Omental fat pad (tissue), 4 donors: ENCODE measurements around the gene TMEM255B. TPM values are rescaled to one million over a fixed set of nuclear protein-coding genes. Genes with fewer than 3 reads are reported as not detected.

Source experiments
- ATAC-seq: fragments of 150-250 bp; one replicate; pipeline ENCODE4 v1.9.1; 2016; ENCODE audit warnings: mild to moderate bottlenecking, moderate library complexity; ENCODE audit not compliant: low FRiP score
- DNase-seq: peaks from one replicate; pipeline ENCODE4 v3.0.0-alpha.2; 2019; ENCODE audit warnings: low spot score
- total RNA-seq, 4 donors: library from RNA; depleted of rRNA; stranded (reverse); fragments of >200 nt; gene quantifications; one replicate each; pipeline ENCODE4 v1.1.0, GENCODE V29; 2016
- TF ChIP-seq, protein P1 (sequence below), 3 donors: fragments of 450-650 bp; IDR thresholded peaks; one replicate each; pipeline ENCODE4 v1.5.1; 2016 to 2017; ENCODE audit warnings: antibody characterized with exemption in 3 of 3, mild to moderate bottlenecking in 3 of 3, moderate library complexity in 2 of 3

Gene TMEM255B
- total RNA-seq, 4 donors from 2014 or later = 2.7 to 19.1 (median 11.7) TPM

DNA sequence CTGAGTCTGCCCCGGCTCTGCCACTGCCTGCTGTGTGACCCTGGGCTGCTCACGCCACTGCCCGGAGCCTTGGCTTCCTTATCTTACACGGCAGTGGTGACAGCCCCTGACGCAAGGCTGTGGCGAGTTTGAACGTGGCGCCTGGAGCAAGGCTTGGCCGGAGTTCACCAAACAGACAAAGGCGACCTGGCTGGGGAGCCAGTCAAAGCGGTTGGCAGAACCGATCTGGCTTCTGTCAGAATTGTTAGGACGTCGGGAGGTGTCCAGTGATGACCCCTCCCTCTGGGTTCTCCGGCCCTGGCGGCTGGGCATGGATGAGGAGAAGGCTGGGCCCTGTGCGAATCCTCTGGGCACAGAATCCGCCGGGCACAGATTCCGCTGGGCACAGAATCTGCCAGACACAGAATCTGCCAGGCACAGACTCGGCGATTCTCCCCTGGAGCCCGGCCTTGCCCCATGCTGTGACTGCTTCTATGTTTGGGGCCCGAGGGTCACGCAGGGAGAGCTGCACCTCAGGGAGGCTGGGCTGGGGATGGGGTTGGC is 11.7 kb upstream of the TMEM255B start:
- ATAC-seq = no peak
- TF ChIP-seq, protein P1, sequence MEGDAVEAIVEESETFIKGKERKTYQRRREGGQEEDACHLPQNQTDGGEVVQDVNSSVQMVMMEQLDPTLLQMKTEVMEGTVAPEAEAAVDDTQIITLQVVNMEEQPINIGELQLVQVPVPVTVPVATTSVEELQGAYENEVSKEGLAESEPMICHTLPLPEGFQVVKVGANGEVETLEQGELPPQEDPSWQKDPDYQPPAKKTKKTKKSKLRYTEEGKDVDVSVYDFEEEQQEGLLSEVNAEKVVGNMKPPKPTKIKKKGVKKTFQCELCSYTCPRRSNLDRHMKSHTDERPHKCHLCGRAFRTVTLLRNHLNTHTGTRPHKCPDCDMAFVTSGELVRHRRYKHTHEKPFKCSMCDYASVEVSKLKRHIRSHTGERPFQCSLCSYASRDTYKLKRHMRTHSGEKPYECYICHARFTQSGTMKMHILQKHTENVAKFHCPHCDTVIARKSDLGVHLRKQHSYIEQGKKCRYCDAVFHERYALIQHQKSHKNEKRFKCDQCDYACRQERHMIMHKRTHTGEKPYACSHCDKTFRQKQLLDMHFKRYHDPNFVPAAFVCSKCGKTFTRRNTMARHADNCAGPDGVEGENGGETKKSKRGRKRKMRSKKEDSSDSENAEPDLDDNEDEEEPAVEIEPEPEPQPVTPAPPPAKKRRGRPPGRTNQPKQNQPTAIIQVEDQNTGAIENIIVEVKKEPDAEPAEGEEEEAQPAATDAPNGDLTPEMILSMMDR (IDR thresholded peaks at IDR 0.05) = no peak
- DNase-seq = no peak

- TF ChIP-seq, protein P1 (IDR thresholded peaks at IDR 0.05) = no peak
- no peak for ATAC-seq
- DNase-seq = no peak
Measured at GRCh38 chr13:113748101-113748861, 10.7 kb upstream of the TMEM255B start.

DNA sequence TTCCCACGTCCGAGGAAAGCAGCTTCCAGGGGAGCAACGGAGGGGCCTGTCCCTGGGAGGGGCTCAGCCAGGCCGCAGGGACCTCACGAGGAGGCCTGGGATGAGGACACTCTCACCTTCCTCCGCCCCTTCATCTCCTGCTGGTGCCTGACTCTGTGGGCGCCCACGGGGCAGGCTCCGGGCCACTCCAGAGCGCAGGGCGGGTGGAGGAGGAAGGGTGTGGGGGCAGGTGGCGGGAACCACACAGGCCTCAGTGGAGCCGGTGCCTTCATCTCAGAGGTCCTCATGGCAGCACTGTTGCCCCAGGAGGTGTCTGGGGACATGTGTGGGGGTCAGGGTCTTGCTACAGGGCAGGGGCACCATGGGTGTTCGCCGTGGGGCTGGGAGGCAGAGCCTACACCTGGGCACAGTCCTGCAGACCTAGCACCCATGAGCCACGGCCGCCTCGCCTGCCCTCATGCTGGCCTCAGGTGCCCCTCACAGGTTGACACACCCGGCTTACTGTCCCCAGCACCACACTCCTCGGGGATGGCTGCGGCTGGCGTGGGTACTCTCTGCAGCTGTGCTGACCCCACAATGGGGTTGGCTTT is 10.1 kb upstream of the TMEM255B start:
- DNase-seq (no peak), ATAC-seq (peak; percentile 42)
- TF ChIP-seq, protein P1 (IDR thresholded peaks at IDR 0.05) = no peak

- ATAC-seq (no peak), DNase-seq (no peak)
- TF ChIP-seq, protein P1 (IDR thresholded peaks at IDR 0.05) = no peak
Measured at GRCh38 chr13:113749507-113749906, 9.5 kb upstream of the TMEM255B start.

DNA sequence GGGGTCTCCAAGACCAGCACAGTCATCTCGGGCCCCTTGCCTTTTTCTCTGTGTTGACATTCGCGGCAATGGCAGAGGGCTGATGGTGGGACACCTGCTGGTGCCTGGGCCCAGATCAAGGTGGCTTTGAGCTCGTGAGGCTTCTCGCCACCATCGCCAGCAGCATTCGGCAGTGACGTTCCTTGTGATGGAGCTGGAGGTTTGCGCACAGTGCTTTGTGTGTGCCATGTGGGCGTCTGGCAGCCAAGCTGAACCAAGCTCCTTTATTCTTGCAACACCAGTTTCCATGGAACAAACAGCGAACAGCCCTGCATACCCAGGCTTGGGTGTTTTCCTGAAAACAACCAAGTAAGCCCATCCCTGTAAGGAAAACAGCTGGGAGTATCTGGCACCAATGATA is 9.1 kb upstream of the TMEM255B start:
- ATAC-seq (no peak), DNase-seq (no peak)
- TF ChIP-seq, protein P1 (IDR thresholded peaks at IDR 0.05) = no peak

DNA sequence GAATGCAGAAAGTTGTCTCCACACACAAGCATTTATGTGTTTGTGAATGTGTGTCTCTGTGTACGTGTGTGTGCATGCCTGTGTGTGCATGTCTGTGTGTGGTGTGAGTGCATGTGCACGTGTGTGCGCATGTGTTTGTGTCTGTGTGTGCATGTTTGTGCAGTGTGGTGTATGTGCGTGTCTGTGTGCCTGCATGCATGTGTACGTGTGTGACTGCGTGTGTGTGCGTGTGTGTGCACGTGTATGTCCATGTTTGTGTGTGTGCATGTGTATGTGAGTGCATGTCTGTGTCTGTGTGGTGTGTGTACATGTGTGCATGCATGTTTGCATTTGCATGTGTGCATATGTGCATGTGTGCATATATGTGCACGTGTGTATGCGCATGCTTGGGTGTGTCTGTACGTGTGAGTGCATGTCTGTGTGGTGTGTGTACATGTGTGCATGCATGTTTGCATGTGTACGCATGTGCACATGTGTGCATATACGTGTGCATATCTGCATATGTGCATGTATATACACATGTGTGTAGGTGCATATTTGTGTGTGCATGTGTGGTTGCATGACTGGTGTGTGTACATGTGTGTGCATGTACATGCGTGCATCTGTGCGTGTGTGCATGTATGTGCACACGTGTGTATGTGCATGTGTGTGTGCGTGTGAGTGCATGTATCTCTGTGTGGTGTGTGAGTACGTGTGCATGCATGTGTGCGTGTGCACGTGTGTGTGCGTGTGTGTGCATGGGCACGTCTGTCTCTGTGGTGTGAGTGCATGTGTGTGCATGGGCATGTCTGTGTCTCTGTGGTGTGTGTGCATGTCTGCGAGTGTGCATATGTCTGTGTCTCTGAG is 8.2 kb upstream of the TMEM255B start:
- DNase-seq = no peak
- ATAC-seq = no peak
- TF ChIP-seq, protein P1 (IDR thresholded peaks at IDR 0.05) = no peak
